Measurements from ENCODE around the gene GHRL.
"Not testable (repeated sequence)": the region's sequence is repeated elsewhere in the genome, so short reads cannot be mapped to it uniquely, and the experiment has no call there.

The GHRL gene

GRCh38 chr3:10278501-10278900 is 14.2 kb downstream of the GHRL start:
- in situ Hi-C loops (cut with HindIII; ENCODE audit: low sequenced_read_pairs): no loop called here

- in situ Hi-C loops (cut with HindIII; ENCODE audit: low sequenced_read_pairs): no loop called here
Measured at GRCh38 chr3:10277115-10277625, 15.6 kb downstream of the GHRL start.

GRCh38 chr3:10274601-10275000 is 18.1 kb downstream of the GHRL start:
- in situ Hi-C loops (cut with HindIII; ENCODE audit: low sequenced_read_pairs): no loop called here

DNA sequence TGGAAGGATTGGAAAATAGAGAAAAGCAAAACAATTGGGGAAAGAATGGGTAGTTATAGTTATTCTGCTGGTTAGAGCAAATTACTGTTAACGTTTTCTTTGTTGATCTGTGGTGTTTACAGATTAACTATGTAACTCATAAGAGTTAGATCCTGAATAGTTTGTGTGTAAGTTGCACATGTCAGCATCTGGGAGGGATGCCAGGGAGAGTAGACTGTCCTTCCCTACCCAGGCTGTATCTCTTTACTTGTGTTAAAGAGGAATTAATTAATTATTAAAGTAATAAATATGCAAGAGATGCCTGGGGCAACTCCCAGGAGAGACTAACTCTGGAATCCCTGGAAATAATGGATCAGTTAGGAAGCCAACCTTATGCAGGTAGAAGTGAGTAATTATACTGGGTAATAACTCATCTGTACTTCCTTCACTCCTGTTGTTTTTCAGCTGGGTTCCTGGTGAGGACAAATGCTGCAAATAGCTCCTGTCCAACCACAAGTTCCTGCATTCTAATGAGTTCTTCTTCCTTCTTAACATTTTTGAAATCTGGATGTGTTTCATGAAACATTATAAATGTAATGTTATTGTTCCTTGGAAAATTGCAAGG is 18.9 kb downstream of the GHRL start:
- in situ Hi-C loops (cut with HindIII; ENCODE audit: low sequenced_read_pairs): no loop called here

- in situ Hi-C loops (cut with HindIII; ENCODE audit: low sequenced_read_pairs): no loop called here
Measured at GRCh38 chr3:10272977-10273376, 19.8 kb downstream of the GHRL start.

GRCh38 chr3:10272476-10272875 is 20.3 kb downstream of the GHRL start:
- in situ Hi-C loops (cut with HindIII; ENCODE audit: low sequenced_read_pairs): not testable (repeated sequence)

- in situ Hi-C loops (cut with HindIII; ENCODE audit: low sequenced_read_pairs): no loop called here
Measured at GRCh38 chr3:10269443-10269842, 23.3 kb downstream of the GHRL start.

- in situ Hi-C loops (cut with HindIII; ENCODE audit: low sequenced_read_pairs): no loop called here
Measured at GRCh38 chr3:10268930-10269329, 23.8 kb downstream of the GHRL start.

- in situ Hi-C loops (cut with HindIII; ENCODE audit: low sequenced_read_pairs): no loop called here
Measured at GRCh38 chr3:10268116-10268515, 24.6 kb downstream of the GHRL start.

DNA sequence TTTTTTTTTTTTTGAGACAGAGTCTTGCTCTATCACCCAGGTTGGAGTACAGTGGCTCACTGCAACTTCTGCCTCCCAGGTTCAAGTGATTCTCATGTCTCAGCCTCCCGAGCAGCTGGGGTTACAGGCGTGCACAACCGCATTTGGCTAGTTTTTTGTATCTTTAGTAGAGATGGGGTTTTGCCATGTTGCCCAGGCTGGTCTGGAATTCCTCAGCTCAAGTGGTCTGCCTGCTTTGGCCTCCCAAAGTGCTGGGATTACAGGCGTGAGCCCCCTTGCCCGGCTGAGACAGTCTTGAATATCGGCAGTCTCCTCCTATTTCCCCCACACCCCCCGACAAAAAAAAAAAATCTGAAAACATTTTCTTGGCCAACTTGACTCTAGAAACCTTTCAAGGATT is 25.8 kb downstream of the GHRL start:
- in situ Hi-C loops (cut with HindIII; ENCODE audit: low sequenced_read_pairs): not testable (repeated sequence)

- in situ Hi-C loops (cut with HindIII; ENCODE audit: low sequenced_read_pairs): no loop called here
Measured at GRCh38 chr3:10265833-10266232, 26.9 kb downstream of the GHRL start.

- in situ Hi-C loops (cut with HindIII; ENCODE audit: low sequenced_read_pairs): loop anchor here (5.0 kb wide), 1 partner anchor 292 kb away; no protein-coding TSS in a partner anchor
Measured at GRCh38 chr3:10263646-10264363, 28.9 kb downstream of the GHRL start.

GRCh38 chr3:10262027-10262426 is 30.7 kb downstream of the GHRL start:
- in situ Hi-C loops (cut with HindIII; ENCODE audit: low sequenced_read_pairs): loop anchor here (5.0 kb wide), 1 partner anchor 290 kb away; no protein-coding TSS in a partner anchor

DNA sequence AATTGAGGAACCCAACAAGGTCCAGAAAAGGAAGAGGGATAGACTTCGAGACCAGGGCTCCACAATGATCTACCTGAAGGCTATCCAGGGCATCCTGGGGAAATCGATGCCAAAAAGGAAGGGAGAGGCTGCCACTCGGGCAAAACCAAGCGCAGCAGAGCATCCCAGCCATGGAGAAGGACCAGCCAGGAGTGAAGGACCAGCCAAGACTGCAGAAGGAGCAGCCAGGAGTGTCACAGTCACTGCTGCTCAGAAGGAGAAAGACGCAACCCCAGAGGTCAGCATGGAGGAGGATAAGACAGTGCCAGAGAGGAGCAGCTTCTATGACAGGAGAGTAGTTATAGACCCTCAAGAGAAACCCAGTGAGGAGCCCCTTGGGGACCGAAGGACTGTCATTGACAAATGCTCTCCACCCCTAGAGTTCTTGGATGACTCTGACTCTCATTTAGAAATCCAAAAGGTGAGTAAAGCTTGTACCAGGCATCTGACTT is 32.5 kb downstream of the GHRL start:
- in situ Hi-C loops (cut with HindIII; ENCODE audit: low sequenced_read_pairs): loop anchor here (5.0 kb wide), 1 partner anchor 288 kb away; no protein-coding TSS in a partner anchor

DNA sequence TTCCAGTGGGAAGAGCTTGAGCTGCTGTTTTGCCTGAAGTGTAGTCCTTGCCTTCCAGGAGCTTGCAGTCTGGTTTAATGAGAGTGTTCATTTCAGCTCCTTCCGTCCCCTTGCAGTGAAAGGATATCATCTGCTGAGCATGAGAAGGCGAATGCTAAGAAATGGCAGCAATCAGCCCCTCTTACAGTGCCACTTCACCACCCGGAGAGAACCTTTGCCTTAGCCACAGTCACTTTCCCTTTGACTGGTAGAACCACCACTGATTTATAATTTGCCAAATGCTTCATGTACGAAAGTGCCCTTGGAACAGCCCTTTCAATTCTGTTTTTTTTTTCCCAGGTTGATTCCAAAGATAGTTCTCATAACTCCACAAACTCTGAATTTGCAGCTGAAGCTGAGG is 32.9 kb downstream of the GHRL start:
- in situ Hi-C loops (cut with HindIII; ENCODE audit: low sequenced_read_pairs): loop anchor here (5.0 kb wide), 1 partner anchor 287 kb away; no protein-coding TSS in a partner anchor

- in situ Hi-C loops (cut with HindIII; ENCODE audit: low sequenced_read_pairs): no loop called here
Measured at GRCh38 chr3:10259036-10259435, 33.7 kb downstream of the GHRL start.

- in situ Hi-C loops (cut with HindIII; ENCODE audit: low sequenced_read_pairs): no loop called here
Measured at GRCh38 chr3:10255835-10256234, 36.9 kb downstream of the GHRL start.

DNA sequence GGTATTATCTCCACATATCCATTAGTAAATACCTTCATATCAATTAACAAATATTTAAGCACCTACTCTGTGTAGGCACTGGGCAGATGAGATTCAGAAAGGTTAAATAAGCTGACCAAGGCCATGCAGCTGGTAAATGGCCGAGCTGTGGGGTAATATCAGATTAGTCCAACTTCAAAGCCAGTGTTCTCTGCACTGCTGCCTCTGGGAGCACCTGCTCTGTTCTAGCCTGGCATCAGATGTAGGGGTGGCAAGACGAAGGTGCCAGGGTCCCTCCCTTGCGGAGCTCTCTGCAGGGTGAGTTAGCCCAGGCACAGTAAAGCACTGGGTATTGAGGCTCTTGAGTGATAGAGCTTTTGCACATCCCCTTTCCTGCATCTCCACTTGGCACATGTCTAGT is 39.0 kb downstream of the GHRL start:
- in situ Hi-C loops (cut with HindIII; ENCODE audit: low sequenced_read_pairs): no loop called here

DNA sequence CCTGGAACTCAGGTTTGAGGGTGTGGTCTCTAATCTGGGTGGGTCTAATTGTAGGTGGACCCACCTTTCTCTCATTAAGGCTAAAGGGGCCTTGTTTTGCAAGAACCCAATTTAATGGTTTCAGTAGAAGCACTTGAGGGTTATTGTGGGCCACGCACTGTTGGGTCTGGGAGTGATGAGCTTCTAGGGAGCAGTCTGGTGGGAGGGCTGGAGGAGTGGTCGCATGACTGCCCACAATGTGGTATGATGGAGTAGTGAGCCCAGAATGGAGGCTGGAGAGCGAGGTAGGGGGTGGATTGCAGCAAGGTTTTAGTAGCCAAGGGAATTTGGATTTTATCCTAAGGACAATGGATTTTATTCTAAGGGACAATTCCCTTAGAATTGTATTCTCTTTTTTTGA is 41.7 kb downstream of the GHRL start:
- in situ Hi-C loops (cut with HindIII; ENCODE audit: low sequenced_read_pairs): no loop called here

DNA sequence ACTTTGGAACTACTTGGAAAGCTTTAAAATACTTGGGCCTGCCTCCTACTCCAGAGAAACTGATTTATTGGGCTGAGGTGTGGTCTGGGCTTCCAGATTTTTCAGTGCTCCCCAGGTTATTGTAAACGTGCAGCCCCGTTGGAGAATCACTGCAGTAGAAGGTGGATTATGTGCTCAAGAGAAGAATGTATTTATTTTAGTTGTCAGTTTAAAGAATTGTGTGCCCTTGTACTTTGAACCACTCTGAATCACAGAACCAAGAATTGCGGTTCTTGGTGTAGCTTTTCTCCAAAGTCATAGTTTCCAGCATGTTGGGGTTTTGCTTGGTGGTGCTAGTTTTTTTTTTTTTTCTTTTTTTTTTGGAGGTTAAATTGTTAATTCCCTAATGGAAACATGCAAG is 42.9 kb downstream of the GHRL start:
- in situ Hi-C loops (cut with HindIII; ENCODE audit: low sequenced_read_pairs): loop anchor here (5.0 to 10.0 kb wide), 2 partner anchors 48 to 85 kb away; partner anchors contain the start of gene IRAK2

DNA sequence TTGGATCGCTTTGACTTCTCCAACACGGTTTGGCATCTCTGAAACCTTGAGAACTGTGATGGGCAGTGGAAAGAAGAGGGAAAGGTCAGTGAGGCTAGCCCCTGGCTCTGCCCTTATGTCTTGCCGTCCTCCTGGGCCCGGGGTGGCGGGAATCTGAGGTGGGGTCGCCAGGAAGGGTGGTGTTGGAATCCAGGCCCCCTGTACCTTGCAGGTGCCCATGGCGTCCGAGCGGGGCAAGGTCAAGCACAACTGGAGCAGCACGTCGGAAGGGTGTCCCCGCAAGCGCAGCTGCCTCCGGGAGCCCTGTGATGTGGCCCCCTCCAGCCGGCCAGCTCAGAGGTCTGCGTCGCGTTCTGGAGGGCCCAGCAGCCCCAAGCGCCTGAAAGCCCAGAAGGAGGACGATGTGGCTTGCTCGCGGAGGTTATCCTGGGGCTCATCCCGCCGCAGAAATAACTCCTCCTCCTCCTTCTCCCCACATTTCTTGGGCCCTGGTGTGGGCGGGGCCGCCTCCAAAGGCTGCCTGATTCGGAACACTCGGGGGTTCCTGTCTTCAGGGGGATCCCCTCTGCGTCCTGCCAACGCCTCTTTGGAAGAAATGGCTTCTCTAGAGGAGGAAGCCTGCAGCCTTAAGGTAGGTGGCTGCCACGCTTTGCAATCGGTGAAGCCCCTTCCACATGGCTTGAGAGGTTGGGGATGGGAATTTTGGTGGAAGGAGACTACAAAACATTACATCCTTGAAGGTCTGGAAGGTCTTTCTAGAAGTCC is 43.6 kb downstream of the GHRL start:
- in situ Hi-C loops (cut with HindIII; ENCODE audit: low sequenced_read_pairs): loop anchor here (5.0 to 10.0 kb wide), 2 partner anchors 47 to 84 kb away; partner anchors contain the start of gene IRAK2

Measured in endothelial cell of hepatic sinusoid (primary cell).